Measurements from ENCODE around the gene WFIKKN1. TPM values are rescaled to one million over a fixed set of nuclear protein-coding genes. Genes with fewer than 3 reads are reported as not detected.

Gene WFIKKN1, protein sequence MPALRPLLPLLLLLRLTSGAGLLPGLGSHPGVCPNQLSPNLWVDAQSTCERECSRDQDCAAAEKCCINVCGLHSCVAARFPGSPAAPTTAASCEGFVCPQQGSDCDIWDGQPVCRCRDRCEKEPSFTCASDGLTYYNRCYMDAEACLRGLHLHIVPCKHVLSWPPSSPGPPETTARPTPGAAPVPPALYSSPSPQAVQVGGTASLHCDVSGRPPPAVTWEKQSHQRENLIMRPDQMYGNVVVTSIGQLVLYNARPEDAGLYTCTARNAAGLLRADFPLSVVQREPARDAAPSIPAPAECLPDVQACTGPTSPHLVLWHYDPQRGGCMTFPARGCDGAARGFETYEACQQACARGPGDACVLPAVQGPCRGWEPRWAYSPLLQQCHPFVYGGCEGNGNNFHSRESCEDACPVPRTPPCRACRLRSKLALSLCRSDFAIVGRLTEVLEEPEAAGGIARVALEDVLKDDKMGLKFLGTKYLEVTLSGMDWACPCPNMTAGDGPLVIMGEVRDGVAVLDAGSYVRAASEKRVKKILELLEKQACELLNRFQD
- 1.5 TPM for total RNA-seq
- long read RNA-seq, full-length matches to known transcripts, result 2 of 2 reads
- long read RNA-seq, partial matches to known transcripts, result 0 of 2 reads
- long read RNA-seq, other reads (novel, unspliced or antisense), result 0 of 2 reads

DNA sequence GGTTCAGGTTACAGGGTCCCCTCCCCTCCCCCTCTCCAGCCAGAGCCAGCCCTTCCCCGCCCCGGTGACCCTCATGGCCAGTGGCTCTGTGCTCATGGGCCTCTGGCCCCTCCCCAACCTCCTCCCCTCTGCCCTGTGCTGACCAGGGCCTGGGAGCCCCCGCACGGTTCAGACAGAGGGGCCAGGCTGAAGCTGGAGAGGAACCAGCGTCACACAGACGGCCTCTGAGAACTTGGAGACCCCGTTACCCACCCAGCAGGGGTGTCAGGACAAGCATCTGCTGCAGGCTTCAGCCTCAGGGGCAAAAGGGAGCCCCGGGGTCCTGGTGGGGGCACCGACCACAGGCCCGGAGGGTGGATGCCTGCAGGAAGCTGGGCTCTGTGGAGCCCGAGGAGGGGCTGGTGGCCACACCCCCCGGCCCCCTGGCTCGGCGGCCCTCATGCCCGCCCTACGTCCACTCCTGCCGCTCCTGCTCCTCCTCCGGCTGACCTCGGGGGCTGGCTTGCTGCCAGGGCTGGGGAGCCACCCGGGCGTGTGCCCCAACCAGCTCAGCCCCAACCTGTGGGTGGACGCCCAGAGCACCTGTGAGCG is at the start of gene WFIKKN1:
Gene WFIKKN1, plus strand, starts transcription at position 171 of the 591 bp plus-strand sequence. Its CDS starts 269 bp downstream, at position 440.
- intact Hi-C loops (cut with DNase I), result no loop called here
- Histone ChIP-seq H3K36me3 (peaks cover 14% of the 10 kb centered on the region), H3K4me3 (no peak within 1 kb of the TSS), H3K9me3 (no peaks in the 10 kb centered on the region), H3K27me3 (no peaks in the 10 kb centered on the region), H3K4me1 (peaks cover 16% of the 10 kb centered on the region), H3K27ac (peak within 1 kb of the TSS; percentile 65)
- TF ChIP-seq, protein P1, sequence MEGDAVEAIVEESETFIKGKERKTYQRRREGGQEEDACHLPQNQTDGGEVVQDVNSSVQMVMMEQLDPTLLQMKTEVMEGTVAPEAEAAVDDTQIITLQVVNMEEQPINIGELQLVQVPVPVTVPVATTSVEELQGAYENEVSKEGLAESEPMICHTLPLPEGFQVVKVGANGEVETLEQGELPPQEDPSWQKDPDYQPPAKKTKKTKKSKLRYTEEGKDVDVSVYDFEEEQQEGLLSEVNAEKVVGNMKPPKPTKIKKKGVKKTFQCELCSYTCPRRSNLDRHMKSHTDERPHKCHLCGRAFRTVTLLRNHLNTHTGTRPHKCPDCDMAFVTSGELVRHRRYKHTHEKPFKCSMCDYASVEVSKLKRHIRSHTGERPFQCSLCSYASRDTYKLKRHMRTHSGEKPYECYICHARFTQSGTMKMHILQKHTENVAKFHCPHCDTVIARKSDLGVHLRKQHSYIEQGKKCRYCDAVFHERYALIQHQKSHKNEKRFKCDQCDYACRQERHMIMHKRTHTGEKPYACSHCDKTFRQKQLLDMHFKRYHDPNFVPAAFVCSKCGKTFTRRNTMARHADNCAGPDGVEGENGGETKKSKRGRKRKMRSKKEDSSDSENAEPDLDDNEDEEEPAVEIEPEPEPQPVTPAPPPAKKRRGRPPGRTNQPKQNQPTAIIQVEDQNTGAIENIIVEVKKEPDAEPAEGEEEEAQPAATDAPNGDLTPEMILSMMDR (IDR thresholded peaks at IDR 0.05), result no peak
- peak; percentile 6 for ATAC-seq
- DNase-seq, result peak; percentile 87

DNA sequence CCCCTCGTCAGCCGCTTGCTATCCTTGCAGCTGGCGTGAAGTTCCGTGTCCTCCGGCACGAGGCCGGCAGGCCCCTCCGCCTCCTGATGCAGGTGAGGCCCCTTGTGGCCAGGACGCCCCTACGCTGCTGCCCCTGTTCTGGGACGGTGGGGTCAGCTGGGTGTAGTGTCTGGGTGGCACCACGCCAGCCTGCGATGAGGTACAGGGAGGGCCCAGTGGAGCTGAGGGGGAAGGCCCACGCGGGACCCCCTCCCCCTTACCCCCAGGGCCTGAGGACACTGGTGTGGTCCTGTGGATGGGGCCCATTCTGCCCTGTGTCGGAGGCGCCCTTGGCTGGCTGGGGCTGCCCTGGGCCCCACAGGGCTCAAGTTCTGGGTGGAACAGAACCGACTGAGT is 48.6 kb upstream of the WFIKKN1 start:
- DNase-seq (no peak), ATAC-seq (no peak)
- Histone ChIP-seq H3K36me3 (no peaks in the 10 kb centered on the region), H3K4me1 (peaks cover 5% of the 10 kb centered on the region), H3K4me3 (no peak overlapping the region), H3K9me3 (no peaks in the 10 kb centered on the region), H3K27me3 (no peaks in the 10 kb centered on the region), H3K27ac (no peak overlapping the region)
- TF ChIP-seq, protein P1 (IDR thresholded peaks at IDR 0.05), result no peak
- intact Hi-C loops (cut with DNase I), result no loop called here

DNA sequence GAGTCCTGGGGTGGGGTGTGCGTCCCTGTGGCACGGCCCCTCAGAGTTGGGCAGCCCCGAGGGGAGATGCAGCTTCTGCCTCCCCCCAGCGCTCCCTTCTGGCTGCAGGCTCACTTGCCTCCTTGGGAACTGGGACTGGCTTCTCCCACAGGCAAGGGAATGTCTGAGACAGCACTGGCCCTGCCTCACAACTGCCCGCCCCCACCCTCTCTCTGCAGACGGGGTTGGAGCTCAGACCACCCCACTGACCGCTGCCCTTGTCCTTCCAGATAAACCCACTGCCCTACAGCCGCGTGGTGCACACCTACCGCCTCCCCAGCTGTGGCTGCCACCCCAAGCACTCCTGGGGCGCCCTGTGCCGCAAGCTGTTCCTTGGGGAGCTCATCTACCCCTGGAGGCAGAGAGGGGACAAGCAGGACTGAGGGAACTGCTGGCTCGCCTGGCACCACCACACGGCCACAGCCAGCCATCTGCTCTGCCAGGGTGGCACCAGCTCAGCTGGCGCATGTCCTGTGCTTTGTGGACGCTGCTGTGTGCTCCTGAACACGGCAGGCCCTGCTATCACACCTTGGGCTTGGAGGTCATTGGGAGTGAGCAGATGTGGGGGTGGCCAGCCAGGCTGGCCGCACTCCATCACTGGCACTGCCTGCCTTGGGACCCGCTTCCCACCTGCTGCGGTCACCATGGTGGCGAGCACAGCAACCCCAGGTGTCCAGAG is 48.0 kb upstream of the WFIKKN1 start:
- Histone ChIP-seq H3K4me1 (peaks cover 11% of the 10 kb centered on the region), H3K27ac (no peak overlapping the region), H3K4me3 (no peak overlapping the region), H3K9me3 (no peaks in the 10 kb centered on the region), H3K36me3 (no peaks in the 10 kb centered on the region), H3K27me3 (no peaks in the 10 kb centered on the region)
- TF ChIP-seq, protein P1 (IDR thresholded peaks at IDR 0.05), result no peak
- no peak for DNase-seq
- intact Hi-C loops (cut with DNase I), result no loop called here
- no peak for ATAC-seq

DNA sequence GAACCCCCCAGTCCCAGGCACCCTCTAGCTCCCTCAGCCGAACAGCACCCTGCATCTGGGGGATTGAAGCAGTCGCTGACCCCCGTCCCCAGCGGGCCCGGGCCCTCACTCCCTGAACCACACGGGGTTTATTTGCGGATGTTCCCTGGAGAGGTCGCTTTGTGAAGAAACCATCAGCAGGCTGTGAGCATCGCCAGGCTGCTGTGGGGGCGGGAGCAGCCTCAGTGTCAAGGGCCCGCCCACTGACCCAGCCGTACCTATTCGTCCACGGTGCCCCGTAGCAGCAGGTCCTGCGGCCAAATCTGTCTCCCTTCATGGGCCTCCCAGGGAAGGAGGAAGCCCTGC is 47.3 kb upstream of the WFIKKN1 start:
- TF ChIP-seq, protein P1 (IDR thresholded peaks at IDR 0.05), result no peak
- no peaks in the 10 kb centered on the region for H3K36me3 ChIP-seq
- H3K27me3 ChIP-seq, result no peaks in the 10 kb centered on the region
- intact Hi-C loops (cut with DNase I), result no loop called here
- ATAC-seq, result no peak
- H3K9me3 ChIP-seq, result no peaks in the 10 kb centered on the region
- H3K4me1 ChIP-seq, result peaks cover 17% of the 10 kb centered on the region
- H3K4me3 ChIP-seq, result no peak overlapping the region
- H3K27ac ChIP-seq, result no peak overlapping the region
- no peak for DNase-seq

DNA sequence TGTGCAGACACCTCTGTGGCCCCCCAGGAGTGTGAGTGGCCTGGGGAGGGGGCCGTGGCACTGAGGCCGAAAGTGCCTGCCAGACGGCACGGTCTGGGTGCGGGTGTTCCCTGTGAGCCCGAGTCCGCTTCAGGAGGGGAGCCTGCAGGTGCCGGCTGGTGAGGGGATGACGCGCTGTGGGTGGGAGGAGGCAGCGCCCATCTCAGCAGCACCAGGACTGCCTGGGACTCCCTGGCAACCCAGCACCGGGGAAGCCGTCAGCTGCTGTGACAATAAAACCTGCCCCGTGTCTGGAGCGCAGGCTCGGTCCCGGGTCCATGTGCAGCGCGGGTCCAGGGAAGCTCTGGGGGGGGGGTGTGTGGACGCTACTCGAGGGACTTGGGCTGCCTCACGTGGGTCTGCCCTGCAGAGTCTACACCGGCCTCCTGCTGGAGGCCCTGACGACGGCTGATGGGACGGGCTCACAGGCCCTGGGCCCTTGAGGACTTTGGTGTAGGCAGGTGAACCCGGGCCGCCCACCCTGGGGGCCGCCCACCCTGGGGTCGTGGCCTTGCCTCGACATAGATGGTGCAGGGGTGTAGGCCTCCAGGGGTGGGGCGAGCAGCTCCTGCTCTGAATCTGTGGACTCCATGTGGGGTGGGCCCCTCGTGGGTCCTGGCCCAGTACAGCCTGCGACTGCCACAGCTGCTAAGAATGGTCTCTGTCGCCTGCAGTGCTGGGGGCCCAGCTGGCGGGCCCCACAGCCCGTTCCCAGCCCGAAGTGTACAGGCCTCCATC is 46.8 kb upstream of the WFIKKN1 start:
- Histone ChIP-seq H3K27ac (no peak overlapping the region), H3K4me1 (peaks cover 17% of the 10 kb centered on the region), H3K9me3 (no peaks in the 10 kb centered on the region), H3K4me3 (no peak overlapping the region), H3K36me3 (no peaks in the 10 kb centered on the region), H3K27me3 (no peaks in the 10 kb centered on the region)
- intact Hi-C loops (cut with DNase I), result no loop called here
- TF ChIP-seq, protein P1 (IDR thresholded peaks at IDR 0.05), result no peak
- DNase-seq (no peak), ATAC-seq (no peak)
